GM23338 (cell line): ENCODE results near the gene SLC22A3.

Source experiments
- CREB1 ChIP-seq: fragments of 250-450 bp; sonication (Bioruptor Pico); IDR thresholded peaks from 2 replicates; pipeline ENCODE4 v1.5.0; 2020; ENCODE audit warnings: low read depth, mild to moderate bottlenecking, moderate library complexity
- EZH2 ChIP-seq: fragments of 200-600 bp; sonication (generic); IDR thresholded peaks from one replicate; pipeline ENCODE4 v1.8.0; 2017; ENCODE audit warnings: antibody characterized with exemption, mild to moderate bottlenecking, low read depth; ENCODE audit not compliant: unreplicated experiment
- EZH2phosphoT487 ChIP-seq: fragments of 200-600 bp; sonication (generic); IDR thresholded peaks from one replicate; pipeline ENCODE4 v1.8.1; 2018; ENCODE audit warnings: antibody characterized with exemption; ENCODE audit not compliant: unreplicated experiment
- JUNB ChIP-seq: IDR thresholded peaks from one replicate; pipeline ENCODE4 v1.6.1; 2016; ENCODE audit warnings: antibody characterized with exemption; ENCODE audit not compliant: unreplicated experiment
- NANOG ChIP-seq: IDR thresholded peaks from 2 replicates; pipeline ENCODE4 v1.6.1; 2016; ENCODE audit warnings: antibody characterized with exemption, borderline replicate concordance
- POLR2AphosphoS5 ChIP-seq: IDR thresholded peaks from 2 replicates; pipeline ENCODE4 v1.6.1; 2016; ENCODE audit warnings: antibody characterized with exemption, low read depth
- ZNF114 ChIP-seq: fragments of 250-450 bp; sonication (Bioruptor Pico); IDR thresholded peaks from 2 replicates; pipeline ENCODE4 v1.5.0; 2020; ENCODE audit warnings: mild to moderate bottlenecking, moderate library complexity
- ZNF331 ChIP-seq: fragments of 250-450 bp; sonication (Bioruptor Pico); IDR thresholded peaks from 2 replicates; pipeline ENCODE4 v1.5.0; 2020; ENCODE audit warnings: low read depth, mild to moderate bottlenecking, moderate library complexity
- TF ChIP-seq, protein P1 (sequence below), 2 experiments: fragments of 200-600 bp in 1 of 2; sonication (generic) in 1 of 2; conservative IDR thresholded peaks; 2 replicates each; pipeline versions ENCODE4 v1.5.1 to v1.6.1; 2016 to 2017; ENCODE audit warnings: antibody characterized with exemption in 2 of 2, low read depth in 2 of 2, mild to moderate bottlenecking in 2 of 2, moderate library complexity in 1 of 2
- TF ChIP-seq, protein P2 (sequence below): IDR thresholded peaks from one replicate; pipeline ENCODE4 v1.6.1; 2018; ENCODE audit warnings: antibody characterized with exemption; ENCODE audit not compliant: unreplicated experiment
- TF ChIP-seq, protein P3 (sequence below): IDR thresholded peaks from 2 replicates; pipeline ENCODE4 v1.6.1; 2016; ENCODE audit warnings: antibody characterized with exemption

DNA sequence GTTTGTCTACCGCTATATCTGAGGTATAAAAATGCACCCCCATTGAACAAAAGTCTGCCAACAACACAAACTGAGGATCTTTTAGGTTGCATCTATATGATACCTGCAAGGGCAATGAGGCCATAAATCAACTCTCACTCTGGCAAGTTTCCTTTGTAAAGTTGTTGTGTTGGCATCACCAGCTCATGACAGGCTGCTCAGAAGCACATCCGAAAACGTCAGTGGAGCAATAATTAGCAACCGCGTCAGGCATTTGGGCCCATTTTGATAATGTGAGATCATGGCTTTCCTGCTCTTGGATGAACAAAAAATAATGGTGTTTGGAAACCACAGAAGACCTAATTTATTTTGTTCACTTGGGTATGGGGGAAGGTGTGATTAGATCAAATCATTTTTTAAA lies 12.0 kb upstream of the SLC22A3 start:
- TF ChIP-seq, protein P1, sequence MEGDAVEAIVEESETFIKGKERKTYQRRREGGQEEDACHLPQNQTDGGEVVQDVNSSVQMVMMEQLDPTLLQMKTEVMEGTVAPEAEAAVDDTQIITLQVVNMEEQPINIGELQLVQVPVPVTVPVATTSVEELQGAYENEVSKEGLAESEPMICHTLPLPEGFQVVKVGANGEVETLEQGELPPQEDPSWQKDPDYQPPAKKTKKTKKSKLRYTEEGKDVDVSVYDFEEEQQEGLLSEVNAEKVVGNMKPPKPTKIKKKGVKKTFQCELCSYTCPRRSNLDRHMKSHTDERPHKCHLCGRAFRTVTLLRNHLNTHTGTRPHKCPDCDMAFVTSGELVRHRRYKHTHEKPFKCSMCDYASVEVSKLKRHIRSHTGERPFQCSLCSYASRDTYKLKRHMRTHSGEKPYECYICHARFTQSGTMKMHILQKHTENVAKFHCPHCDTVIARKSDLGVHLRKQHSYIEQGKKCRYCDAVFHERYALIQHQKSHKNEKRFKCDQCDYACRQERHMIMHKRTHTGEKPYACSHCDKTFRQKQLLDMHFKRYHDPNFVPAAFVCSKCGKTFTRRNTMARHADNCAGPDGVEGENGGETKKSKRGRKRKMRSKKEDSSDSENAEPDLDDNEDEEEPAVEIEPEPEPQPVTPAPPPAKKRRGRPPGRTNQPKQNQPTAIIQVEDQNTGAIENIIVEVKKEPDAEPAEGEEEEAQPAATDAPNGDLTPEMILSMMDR (conservative IDR thresholded peaks at IDR 0.05; ENCODE audit: low read depth in 2 of 2): no peak
- TF ChIP-seq POLR2AphosphoS5 (no peak), EZH2 (no peak), NANOG (no peak), ZNF331 (CRISPR knock-in tag) (no peak), JUNB (no peak), EZH2phosphoT487 (no peak), CREB1 (CRISPR knock-in tag) (no peak), ZNF114 (CRISPR knock-in tag) (no peak)
- TF ChIP-seq, protein P2, sequence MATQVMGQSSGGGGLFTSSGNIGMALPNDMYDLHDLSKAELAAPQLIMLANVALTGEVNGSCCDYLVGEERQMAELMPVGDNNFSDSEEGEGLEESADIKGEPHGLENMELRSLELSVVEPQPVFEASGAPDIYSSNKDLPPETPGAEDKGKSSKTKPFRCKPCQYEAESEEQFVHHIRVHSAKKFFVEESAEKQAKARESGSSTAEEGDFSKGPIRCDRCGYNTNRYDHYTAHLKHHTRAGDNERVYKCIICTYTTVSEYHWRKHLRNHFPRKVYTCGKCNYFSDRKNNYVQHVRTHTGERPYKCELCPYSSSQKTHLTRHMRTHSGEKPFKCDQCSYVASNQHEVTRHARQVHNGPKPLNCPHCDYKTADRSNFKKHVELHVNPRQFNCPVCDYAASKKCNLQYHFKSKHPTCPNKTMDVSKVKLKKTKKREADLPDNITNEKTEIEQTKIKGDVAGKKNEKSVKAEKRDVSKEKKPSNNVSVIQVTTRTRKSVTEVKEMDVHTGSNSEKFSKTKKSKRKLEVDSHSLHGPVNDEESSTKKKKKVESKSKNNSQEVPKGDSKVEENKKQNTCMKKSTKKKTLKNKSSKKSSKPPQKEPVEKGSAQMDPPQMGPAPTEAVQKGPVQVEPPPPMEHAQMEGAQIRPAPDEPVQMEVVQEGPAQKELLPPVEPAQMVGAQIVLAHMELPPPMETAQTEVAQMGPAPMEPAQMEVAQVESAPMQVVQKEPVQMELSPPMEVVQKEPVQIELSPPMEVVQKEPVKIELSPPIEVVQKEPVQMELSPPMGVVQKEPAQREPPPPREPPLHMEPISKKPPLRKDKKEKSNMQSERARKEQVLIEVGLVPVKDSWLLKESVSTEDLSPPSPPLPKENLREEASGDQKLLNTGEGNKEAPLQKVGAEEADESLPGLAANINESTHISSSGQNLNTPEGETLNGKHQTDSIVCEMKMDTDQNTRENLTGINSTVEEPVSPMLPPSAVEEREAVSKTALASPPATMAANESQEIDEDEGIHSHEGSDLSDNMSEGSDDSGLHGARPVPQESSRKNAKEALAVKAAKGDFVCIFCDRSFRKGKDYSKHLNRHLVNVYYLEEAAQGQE: no peak
- TF ChIP-seq, protein P3, sequence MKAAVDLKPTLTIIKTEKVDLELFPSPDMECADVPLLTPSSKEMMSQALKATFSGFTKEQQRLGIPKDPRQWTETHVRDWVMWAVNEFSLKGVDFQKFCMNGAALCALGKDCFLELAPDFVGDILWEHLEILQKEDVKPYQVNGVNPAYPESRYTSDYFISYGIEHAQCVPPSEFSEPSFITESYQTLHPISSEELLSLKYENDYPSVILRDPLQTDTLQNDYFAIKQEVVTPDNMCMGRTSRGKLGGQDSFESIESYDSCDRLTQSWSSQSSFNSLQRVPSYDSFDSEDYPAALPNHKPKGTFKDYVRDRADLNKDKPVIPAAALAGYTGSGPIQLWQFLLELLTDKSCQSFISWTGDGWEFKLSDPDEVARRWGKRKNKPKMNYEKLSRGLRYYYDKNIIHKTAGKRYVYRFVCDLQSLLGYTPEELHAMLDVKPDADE: no peak
